ENCODE measurements around the gene FAM193B.

FAM193B gene

DNA sequence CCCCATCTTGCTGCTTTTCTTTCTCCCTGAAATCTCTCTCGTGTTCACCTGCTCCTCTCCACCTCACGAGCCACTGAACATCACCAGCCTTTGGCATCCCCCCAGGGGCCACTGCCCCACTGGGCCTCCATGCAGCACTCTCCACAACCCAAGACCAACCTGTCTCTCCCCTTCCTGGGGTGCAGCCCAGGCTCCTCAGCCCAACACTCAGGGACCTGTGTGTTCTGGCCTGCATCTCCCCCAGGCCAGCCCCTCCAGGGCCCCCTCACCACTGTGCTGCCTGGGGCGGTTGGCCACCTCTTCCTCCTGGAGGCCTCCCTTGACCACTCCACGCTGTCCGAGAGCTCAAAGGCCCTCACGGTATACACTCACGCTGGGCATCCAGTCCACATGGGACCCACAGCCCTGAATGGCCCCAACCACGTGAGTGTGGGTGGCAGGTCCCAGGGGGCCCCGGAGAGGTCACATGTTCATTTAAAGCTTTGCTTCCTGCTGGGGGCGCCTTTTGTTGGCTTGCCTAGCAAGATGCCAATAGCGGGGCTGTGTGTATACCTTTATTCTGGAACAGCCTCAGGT is 44.3 kb downstream of the FAM193B start:
- H4K20me1 ChIP-seq (ENCODE audit: insufficient read depth): no peaks in the 10 kb centered on the region
- no peaks in the 10 kb centered on the region for H3K36me3 ChIP-seq (ENCODE audit: insufficient read depth)
- no peaks in the 10 kb centered on the region for H3K27me3 ChIP-seq (ENCODE audit: insufficient read depth, low read depth)
- no peak overlapping the region for H3K27ac ChIP-seq
- no peak overlapping the region for H3K4me2 ChIP-seq
- H3K79me2 ChIP-seq (ENCODE audit: insufficient read depth, low read depth): no peaks in the 10 kb centered on the region
- H3K4me3 ChIP-seq (IDR thresholded peaks at IDR 0.05; ENCODE audit: insufficient read depth, low read depth, low read length): no peak overlapping the region
- no peak overlapping the region for H2AFZ ChIP-seq (ENCODE audit: low read depth)
- TF ChIP-seq, protein P1, sequence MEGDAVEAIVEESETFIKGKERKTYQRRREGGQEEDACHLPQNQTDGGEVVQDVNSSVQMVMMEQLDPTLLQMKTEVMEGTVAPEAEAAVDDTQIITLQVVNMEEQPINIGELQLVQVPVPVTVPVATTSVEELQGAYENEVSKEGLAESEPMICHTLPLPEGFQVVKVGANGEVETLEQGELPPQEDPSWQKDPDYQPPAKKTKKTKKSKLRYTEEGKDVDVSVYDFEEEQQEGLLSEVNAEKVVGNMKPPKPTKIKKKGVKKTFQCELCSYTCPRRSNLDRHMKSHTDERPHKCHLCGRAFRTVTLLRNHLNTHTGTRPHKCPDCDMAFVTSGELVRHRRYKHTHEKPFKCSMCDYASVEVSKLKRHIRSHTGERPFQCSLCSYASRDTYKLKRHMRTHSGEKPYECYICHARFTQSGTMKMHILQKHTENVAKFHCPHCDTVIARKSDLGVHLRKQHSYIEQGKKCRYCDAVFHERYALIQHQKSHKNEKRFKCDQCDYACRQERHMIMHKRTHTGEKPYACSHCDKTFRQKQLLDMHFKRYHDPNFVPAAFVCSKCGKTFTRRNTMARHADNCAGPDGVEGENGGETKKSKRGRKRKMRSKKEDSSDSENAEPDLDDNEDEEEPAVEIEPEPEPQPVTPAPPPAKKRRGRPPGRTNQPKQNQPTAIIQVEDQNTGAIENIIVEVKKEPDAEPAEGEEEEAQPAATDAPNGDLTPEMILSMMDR (conservative IDR thresholded peaks at IDR 0.05; ENCODE audit: low read depth, low read length): no peak
- H3K4me1 ChIP-seq (ENCODE audit: low read depth, poor library complexity, severe bottlenecking): no peaks in the 10 kb centered on the region
- H3K9ac ChIP-seq: no peak overlapping the region

DNA sequence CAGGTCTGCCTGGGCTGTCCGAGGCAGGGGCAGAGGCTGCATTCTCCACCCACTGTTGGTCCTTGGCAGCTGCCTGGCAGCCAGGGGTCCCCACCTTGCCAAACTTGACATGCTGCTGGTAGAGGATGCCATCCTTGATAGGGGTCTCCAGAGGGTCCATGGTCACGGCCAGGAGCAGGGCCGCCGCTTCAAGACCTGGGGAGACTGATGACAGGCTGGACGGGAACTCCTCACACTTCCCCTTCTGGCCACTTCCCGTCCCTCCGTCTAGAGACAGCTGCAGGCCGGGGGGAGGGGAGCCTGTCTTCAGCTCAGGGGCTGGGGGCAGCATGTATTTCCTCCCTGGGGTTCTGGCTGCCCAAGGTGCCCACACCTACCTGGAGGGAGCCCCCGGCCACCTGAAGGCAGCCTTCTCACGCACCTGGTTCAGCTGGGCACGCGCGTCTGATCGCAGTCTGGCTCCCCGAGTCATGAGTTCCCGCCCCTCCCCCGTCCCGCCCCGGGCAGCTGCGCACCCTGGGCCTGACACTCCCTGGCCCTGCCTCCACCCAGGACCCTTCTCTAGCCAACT is 44.9 kb downstream of the FAM193B start, which contains the start of gene DOK3:
DOK3 (minus strand) TSS at position 446 of the 571 bp plus-strand sequence; CDS start at position 160, 286 bp downstream.
- H3K36me3 ChIP-seq (ENCODE audit: insufficient read depth): no peaks in the 10 kb centered on the region
- H3K27ac ChIP-seq: no peak within 1 kb of the TSS
- H3K79me2 ChIP-seq (ENCODE audit: insufficient read depth, low read depth): no peaks in the 10 kb centered on the region
- no peak within 1 kb of the TSS for H3K9ac ChIP-seq
- TF ChIP-seq, protein P1 (conservative IDR thresholded peaks at IDR 0.05; ENCODE audit: low read depth, low read length): no peak
- no peak within 1 kb of the TSS for H2AFZ ChIP-seq (ENCODE audit: low read depth)
- no peak within 1 kb of the TSS for H3K4me3 ChIP-seq (IDR thresholded peaks at IDR 0.05; ENCODE audit: insufficient read depth, low read depth, low read length)
- H3K4me2 ChIP-seq: no peak within 1 kb of the TSS
- no peaks in the 10 kb centered on the region for H4K20me1 ChIP-seq (ENCODE audit: insufficient read depth)
- H3K4me1 ChIP-seq (ENCODE audit: low read depth, poor library complexity, severe bottlenecking): no peaks in the 10 kb centered on the region
- no peaks in the 10 kb centered on the region for H3K27me3 ChIP-seq (ENCODE audit: insufficient read depth, low read depth)

DNA sequence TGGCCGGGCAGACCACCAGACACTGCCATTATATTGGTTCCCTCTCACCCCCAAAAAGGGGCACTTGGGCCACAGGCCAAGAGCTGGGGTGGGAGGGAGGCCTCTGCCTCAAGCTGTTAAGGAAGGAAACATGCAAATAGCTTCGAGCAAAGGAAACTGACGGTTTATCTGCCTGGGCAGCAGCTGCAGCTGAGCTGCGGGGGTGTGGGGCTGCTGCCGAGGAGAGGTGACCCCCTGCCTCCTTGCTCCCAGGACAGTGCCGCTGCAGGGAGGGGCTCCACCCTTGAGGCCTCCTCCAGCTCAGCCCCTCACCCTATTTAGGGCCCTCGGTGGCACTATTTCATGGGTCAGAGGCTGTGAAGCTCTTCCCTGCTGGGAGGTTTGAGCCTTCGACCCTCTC is 45.5 kb downstream of the FAM193B start:
- TF ChIP-seq, protein P1 (conservative IDR thresholded peaks at IDR 0.05; ENCODE audit: low read depth, low read length): no peak
- Histone ChIP-seq H3K27me3 (ENCODE audit: insufficient read depth, low read depth) (no peaks in the 10 kb centered on the region), H3K79me2 (ENCODE audit: insufficient read depth, low read depth) (no peaks in the 10 kb centered on the region), H3K4me3 (IDR thresholded peaks at IDR 0.05; ENCODE audit: insufficient read depth, low read depth, low read length) (no peak overlapping the region), H2AFZ (ENCODE audit: low read depth) (no peak overlapping the region), H3K27ac (no peak overlapping the region), H3K9ac (no peak overlapping the region), H4K20me1 (ENCODE audit: insufficient read depth) (no peaks in the 10 kb centered on the region), H3K4me2 (no peak overlapping the region), H3K36me3 (ENCODE audit: insufficient read depth) (no peaks in the 10 kb centered on the region), H3K4me1 (ENCODE audit: low read depth, poor library complexity, severe bottlenecking) (no peaks in the 10 kb centered on the region)

GRCh38 chr5:177508221-177508611 is 46.1 kb downstream of the FAM193B start:
- Histone ChIP-seq H3K36me3 (ENCODE audit: insufficient read depth) (no peaks in the 10 kb centered on the region), H2AFZ (ENCODE audit: low read depth) (no peak overlapping the region), H3K79me2 (ENCODE audit: insufficient read depth, low read depth) (no peaks in the 10 kb centered on the region), H3K27me3 (ENCODE audit: insufficient read depth, low read depth) (no peaks in the 10 kb centered on the region), H4K20me1 (ENCODE audit: insufficient read depth) (no peaks in the 10 kb centered on the region), H3K4me2 (no peak overlapping the region), H3K27ac (no peak overlapping the region), H3K4me3 (IDR thresholded peaks at IDR 0.05; ENCODE audit: insufficient read depth, low read depth, low read length) (no peak overlapping the region), H3K9ac (no peak overlapping the region), H3K4me1 (ENCODE audit: low read depth, poor library complexity, severe bottlenecking) (no peaks in the 10 kb centered on the region)
- TF ChIP-seq, protein P1 (conservative IDR thresholded peaks at IDR 0.05; ENCODE audit: low read depth, low read length): no peak

Data from KMS-11 (cell line).